GM12892 (cell line): Measurements from ENCODE around the gene UGT2B10.

ENCODE experiments used
- POLR2A ChIP-seq: IDR thresholded peaks from 2 replicates; pipeline ENCODE4 v1.6.1; 2011; ENCODE audit warnings: low read depth, low read length, control low read depth
- POLR2AphosphoS5 ChIP-seq: IDR thresholded peaks from 2 replicates; pipeline ENCODE4 v1.6.1; 2011; ENCODE audit warnings: low read depth, low read length, control low read depth
- TAF1 ChIP-seq: IDR thresholded peaks from 2 replicates; pipeline ENCODE4 v1.6.1; 2011; ENCODE audit warnings: low read depth, mild to moderate bottlenecking, control low read depth, low read length, borderline replicate concordance

- no peak for TF ChIP-seq POLR2A
- TF ChIP-seq POLR2AphosphoS5: no peak
- TF ChIP-seq TAF1: no peak
Observed at GRCh38 chr4:68780232-68780631, 35.6 kb upstream of the UGT2B10 start.
